Mucosa of stomach (tissue), 1 donor: ENCODE results near the gene DISC1.

Experiments used
- H3K27me3 ChIP-seq: one replicate; pipeline ENCODE4 v1.7.0; 2013; ENCODE audit warnings: mild to moderate bottlenecking, low read length; ENCODE audit not compliant: control insufficient read depth, insufficient read depth
- H3K36me3 ChIP-seq: one replicate; pipeline ENCODE4 v1.7.0; 2013; ENCODE audit warnings: low read length; ENCODE audit not compliant: control insufficient read depth, insufficient read depth
- H3K4me1 ChIP-seq: one replicate; pipeline ENCODE4 v1.7.0; 2013; ENCODE audit warnings: mild to moderate bottlenecking, low read length; ENCODE audit not compliant: control insufficient read depth, insufficient read depth
- H3K4me3 ChIP-seq: one replicate; pipeline ENCODE4 v1.7.0; 2013; ENCODE audit warnings: low read length
- H3K9ac ChIP-seq: one replicate; pipeline ENCODE4 v1.7.0; 2013; ENCODE audit warnings: mild to moderate bottlenecking, low read length, moderate library complexity
- H3K9me3 ChIP-seq: one replicate; pipeline ENCODE4 v1.7.0; 2013; ENCODE audit warnings: mild to moderate bottlenecking, low read length, moderate library complexity; ENCODE audit not compliant: control insufficient read depth
- donor health status: Pancreatic carcinoma.

DISC1 gene

GRCh38 chr1:231866392-231867331 is 240.1 kb downstream of the DISC1 start:
- no peaks in the 10 kb centered on the region for H3K9me3 ChIP-seq
- no peaks in the 10 kb centered on the region for H3K36me3 ChIP-seq
- peaks cover 24% of the 10 kb centered on the region for H3K27me3 ChIP-seq
- no peak overlapping the region for H3K9ac ChIP-seq
- H3K4me3 ChIP-seq, result no peak overlapping the region
- peaks cover 18% of the 10 kb centered on the region for H3K4me1 ChIP-seq

DNA sequence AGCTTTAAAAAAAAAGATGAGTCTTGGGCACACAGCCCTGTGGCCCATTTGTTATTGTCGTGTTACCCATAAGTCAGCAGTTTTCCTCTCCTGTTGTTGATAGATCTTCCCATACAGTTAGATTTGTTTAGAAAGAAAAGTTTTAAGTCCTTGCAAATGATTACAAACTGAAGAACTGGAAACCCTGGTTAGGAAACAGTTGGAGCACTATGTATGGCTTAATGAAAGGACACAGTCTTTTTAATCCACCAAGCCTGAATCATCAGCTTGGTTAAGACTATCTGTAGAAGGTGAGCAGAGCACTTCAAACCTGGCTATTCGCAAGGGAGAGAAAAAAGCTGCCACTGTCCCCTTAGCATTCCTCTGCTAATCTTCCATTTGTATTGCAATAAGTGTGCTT is 241.0 kb downstream of the DISC1 start:
- peaks cover 24% of the 10 kb centered on the region for H3K27me3 ChIP-seq
- H3K4me3 ChIP-seq, result no peak overlapping the region
- no peak overlapping the region for H3K9ac ChIP-seq
- no peaks in the 10 kb centered on the region for H3K36me3 ChIP-seq
- no peaks in the 10 kb centered on the region for H3K9me3 ChIP-seq
- peaks cover 18% of the 10 kb centered on the region for H3K4me1 ChIP-seq

DNA sequence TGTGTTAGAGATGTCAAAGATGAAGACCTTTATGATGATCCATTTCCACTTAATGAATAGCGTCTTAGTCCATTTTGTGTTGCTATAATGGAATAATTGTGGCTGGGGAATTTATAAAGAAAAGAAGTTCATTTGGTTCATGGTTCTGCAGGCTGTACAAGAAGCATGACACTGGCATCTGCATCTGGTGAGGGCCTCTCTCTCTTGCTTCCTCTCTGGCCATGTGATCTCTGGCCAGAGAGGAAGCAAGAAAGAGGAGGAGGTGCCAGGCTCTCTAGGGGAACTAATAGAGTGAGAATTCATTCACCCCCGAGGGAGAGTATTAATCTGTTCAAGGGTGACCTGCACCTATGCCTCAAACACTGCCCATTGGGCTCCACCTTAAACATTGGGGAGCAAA is 242.8 kb downstream of the DISC1 start:
- Histone ChIP-seq H3K36me3 (no peaks in the 10 kb centered on the region), H3K4me1 (peaks cover 18% of the 10 kb centered on the region), H3K9me3 (no peaks in the 10 kb centered on the region), H3K9ac (no peak overlapping the region), H3K27me3 (peaks cover 15% of the 10 kb centered on the region), H3K4me3 (no peak overlapping the region)

DNA sequence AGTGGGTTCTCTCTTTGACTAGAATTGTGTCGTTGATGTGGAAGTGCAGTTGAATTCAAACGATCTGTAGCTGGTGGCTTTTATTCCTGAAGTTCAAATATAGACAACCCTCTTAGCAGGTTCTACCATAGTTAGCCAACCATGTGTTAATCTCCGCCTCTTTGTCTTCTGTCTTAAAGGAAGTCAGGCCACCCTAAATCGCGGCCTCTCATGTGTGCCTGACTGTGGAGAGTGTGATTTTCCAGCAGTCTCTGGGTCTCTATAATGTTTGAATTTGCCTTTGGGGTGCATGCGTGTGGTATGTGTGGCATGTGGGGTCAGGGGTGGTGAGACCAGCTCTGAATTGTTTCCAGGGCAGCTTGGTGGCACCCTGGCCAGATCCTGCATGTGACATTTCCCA is 244.9 kb downstream of the DISC1 start:
- no peak overlapping the region for H3K4me3 ChIP-seq
- no peaks in the 10 kb centered on the region for H3K36me3 ChIP-seq
- H3K9ac ChIP-seq, result no peak overlapping the region
- no peaks in the 10 kb centered on the region for H3K9me3 ChIP-seq
- H3K4me1 ChIP-seq, result peaks cover 1% of the 10 kb centered on the region
- peaks cover 15% of the 10 kb centered on the region for H3K27me3 ChIP-seq

DNA sequence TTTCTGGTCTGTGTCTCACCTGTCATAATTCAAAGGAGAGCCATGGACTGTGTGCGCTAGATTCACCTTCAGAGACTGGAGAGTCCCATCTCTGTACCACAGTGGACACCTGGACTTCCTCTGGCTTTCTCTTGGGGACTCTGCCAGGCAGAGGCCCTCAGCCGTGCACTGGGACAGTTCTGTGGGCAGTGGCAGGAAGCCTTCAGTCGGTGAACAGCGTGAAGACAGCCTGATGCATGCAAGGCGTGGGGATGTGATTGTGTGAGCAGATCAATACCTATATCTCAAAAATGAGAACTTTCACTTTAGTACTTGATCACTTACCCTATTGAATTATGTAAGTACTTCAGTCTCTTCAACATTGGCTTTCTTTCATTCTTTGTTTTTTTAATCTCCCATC is 245.3 kb downstream of the DISC1 start:
- H3K27me3 ChIP-seq, result peaks cover 14% of the 10 kb centered on the region
- H3K36me3 ChIP-seq, result no peaks in the 10 kb centered on the region
- H3K4me3 ChIP-seq, result no peak overlapping the region
- no peak overlapping the region for H3K9ac ChIP-seq
- H3K9me3 ChIP-seq, result no peaks in the 10 kb centered on the region
- H3K4me1 ChIP-seq, result no peaks in the 10 kb centered on the region

DNA sequence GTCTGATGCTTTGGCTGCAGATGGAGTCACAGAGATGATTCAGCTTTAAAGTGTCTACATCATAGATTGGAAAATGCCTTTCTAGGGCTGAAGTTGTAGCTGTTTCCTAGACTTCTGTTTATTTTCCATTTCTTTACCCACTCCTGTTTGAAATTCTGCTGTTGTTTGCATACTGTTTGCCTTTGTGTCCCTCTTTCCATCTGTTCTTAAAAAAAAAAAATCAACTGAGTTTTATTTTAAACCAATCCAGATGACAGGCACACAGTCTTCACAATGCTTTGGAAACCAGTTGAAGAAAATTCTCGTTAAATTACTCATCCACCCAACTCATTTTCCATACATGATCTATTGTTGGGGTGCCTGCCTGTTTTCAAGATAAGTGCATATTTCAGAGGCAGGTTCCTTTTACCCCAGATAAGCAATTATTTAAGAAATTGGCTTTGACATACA is 245.9 kb downstream of the DISC1 start:
- Histone ChIP-seq H3K4me1 (no peaks in the 10 kb centered on the region), H3K9ac (no peak overlapping the region), H3K9me3 (no peaks in the 10 kb centered on the region), H3K4me3 (no peak overlapping the region), H3K36me3 (no peaks in the 10 kb centered on the region), H3K27me3 (peaks cover 8% of the 10 kb centered on the region)

DNA sequence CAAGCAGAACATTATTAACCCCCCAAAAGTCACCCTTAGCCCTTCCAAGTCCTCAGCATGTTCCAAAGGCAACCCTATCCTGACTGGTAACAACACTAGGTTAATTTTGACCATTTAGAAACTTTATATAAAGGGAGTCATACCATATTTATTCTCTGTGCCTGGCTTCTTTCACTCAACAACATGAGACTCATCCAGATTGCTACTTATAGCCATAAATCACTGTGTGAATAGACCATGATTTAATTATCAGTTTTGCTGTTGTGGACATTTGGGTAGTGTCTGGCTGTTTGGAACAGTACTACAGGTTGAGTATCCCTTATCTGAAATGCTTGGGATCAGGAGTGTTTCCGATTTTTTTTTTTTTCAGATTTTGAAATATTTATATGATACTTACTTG is 252.1 kb downstream of the DISC1 start:
- Histone ChIP-seq H3K27me3 (no peaks in the 10 kb centered on the region), H3K4me1 (no peaks in the 10 kb centered on the region), H3K9me3 (no peaks in the 10 kb centered on the region), H3K9ac (no peak overlapping the region), H3K36me3 (no peaks in the 10 kb centered on the region), H3K4me3 (no peak overlapping the region)

GRCh38 chr1:231879296-231879695 is 252.7 kb downstream of the DISC1 start:
- no peak overlapping the region for H3K9ac ChIP-seq
- H3K9me3 ChIP-seq, result no peaks in the 10 kb centered on the region
- H3K4me1 ChIP-seq, result no peaks in the 10 kb centered on the region
- H3K4me3 ChIP-seq, result no peak overlapping the region
- H3K27me3 ChIP-seq, result no peaks in the 10 kb centered on the region
- H3K36me3 ChIP-seq, result no peaks in the 10 kb centered on the region

DNA sequence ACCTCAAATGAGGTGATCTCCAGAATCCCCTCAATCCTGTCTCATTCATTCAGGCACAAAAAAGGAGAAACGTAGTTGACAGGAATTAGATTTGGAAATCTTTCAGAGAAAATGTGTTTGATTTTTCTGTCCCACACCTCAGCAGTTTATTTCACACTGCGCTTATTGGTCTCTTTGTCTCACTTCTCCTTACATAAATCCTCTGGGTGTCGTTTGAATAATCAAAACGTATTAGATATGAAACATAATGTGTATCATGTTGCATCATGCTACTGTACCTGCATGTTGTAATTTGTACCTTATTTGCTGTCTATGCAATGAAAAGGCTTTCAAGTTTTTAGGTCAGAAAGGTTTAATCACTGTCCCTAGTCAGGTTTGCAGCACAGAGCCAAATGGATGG is 255.7 kb downstream of the DISC1 start:
- no peaks in the 10 kb centered on the region for H3K4me1 ChIP-seq
- H3K36me3 ChIP-seq, result no peaks in the 10 kb centered on the region
- no peak overlapping the region for H3K4me3 ChIP-seq
- no peaks in the 10 kb centered on the region for H3K27me3 ChIP-seq
- no peak overlapping the region for H3K9ac ChIP-seq
- H3K9me3 ChIP-seq, result no peaks in the 10 kb centered on the region

DNA sequence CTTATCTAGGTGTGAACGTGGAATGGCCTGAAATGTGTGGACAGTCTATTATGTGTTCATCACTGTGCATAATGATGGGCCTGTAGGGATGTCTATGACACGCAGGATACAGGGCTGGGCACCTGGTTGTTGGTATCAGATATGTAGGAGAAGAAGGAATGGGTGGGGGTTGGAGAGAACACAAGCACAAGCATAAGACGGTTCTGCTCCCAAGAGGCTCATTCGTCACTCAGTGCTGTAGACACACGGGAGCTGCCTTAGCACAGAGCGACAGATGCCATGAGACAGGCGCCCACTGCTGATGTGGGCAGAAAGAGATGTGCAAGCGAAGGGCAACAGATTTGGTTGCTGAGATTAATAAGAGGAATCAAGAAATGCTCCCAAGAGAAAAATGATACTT is 256.2 kb downstream of the DISC1 start:
- no peaks in the 10 kb centered on the region for H3K36me3 ChIP-seq
- H3K4me3 ChIP-seq, result no peak overlapping the region
- H3K9ac ChIP-seq, result no peak overlapping the region
- no peaks in the 10 kb centered on the region for H3K27me3 ChIP-seq
- H3K9me3 ChIP-seq, result no peaks in the 10 kb centered on the region
- H3K4me1 ChIP-seq, result no peaks in the 10 kb centered on the region

GRCh38 chr1:231883382-231883781 is 256.8 kb downstream of the DISC1 start:
- Histone ChIP-seq H3K27me3 (no peaks in the 10 kb centered on the region), H3K4me3 (no peak overlapping the region), H3K36me3 (no peaks in the 10 kb centered on the region), H3K9ac (no peak overlapping the region), H3K9me3 (no peaks in the 10 kb centered on the region), H3K4me1 (no peaks in the 10 kb centered on the region)

- Histone ChIP-seq H3K27me3 (no peaks in the 10 kb centered on the region), H3K9me3 (no peaks in the 10 kb centered on the region), H3K9ac (no peak overlapping the region), H3K4me3 (no peak overlapping the region), H3K36me3 (no peaks in the 10 kb centered on the region), H3K4me1 (no peaks in the 10 kb centered on the region)
Observed at GRCh38 chr1:231885209-231885854, 258.7 kb downstream of the DISC1 start.
